K562 (cell line): ENCODE results near the gene TAL1. TPM values are rescaled to one million over a fixed set of nuclear protein-coding genes. Genes with fewer than 3 reads are reported as not detected.

ENCODE experiments used
- ATAC-seq: fragments of 200-7000 bp; cut with Tn5 transposase; 3 replicates; pipeline ENCODE4 v1.9.1; 2020; ENCODE audit warnings: moderate library complexity
- BruUV-seq: library from RNA; stranded (reverse); fragments of 400-500 nt; replicated peaks from 2 replicates; lab custom pipeline; 2021; lab: Mats Ljungman, UMichigan
- CTCF ChIA-PET: fragments of 300-600 bp; formaldehyde crosslinking; extraction: SDS; loops from one replicate; lab custom pipeline; 2021; ENCODE audit warnings: low intra/inter-chr PET ratio; lab: Yijun Ruan, JAX
- POLR2A ChIA-PET: fragments of 300-600, 350-650 bp; sonication (Branson Sonifier 250); formaldehyde crosslinking; extraction: SDS; loops from one replicate; lab custom pipeline; 2021; ENCODE audit warnings: antibody characterized with exemption, inconsistent platforms; lab: Yijun Ruan, JAX
- DNase-seq, 4 experiments: peaks; one replicate each; pipeline versions ENCODE4 v3.0.0 to v3.0.0-alpha.2; 2011 to 2018; ENCODE audit warnings: low spot score in 3 of 4, mixed read lengths in 3 of 4; ENCODE audit errors: extremely low read depth in 1 of 4
- FAIRE-seq: peaks from 2 replicates; lab custom pipeline; 2011; peaks lifted over from hg19 to GRCh38; lab: Jason Lieb, UNC
- H2AFZ ChIP-seq: 2 replicates; pipeline ENCODE4 v1.6.0; 2011; ENCODE audit warnings: low read depth, low read length, control low read depth, inconsistent platforms
- H3K27ac ChIP-seq: fragments of 200-600 bp; 3 replicates; pipeline ENCODE4 v1.8.0; 2011; ENCODE audit warnings: low read depth, mild to moderate bottlenecking, control low read depth, inconsistent platforms, low read length, moderate library complexity, mixed read lengths; ENCODE audit errors: extremely low read depth
- H3K27me3 ChIP-seq, 2 experiments: fragments of 300-600 bp in 1 of 2; 2 replicates in 1 of 2; 3 replicates in 1 of 2; pipeline versions ENCODE4 v1.6.0 to v1.8.0; 2011; ENCODE audit warnings: inconsistent platforms in 2 of 2, low read length in 2 of 2, mild to moderate bottlenecking in 1 of 2, mixed read lengths in 1 of 2, moderate library complexity in 1 of 2; ENCODE audit not compliant: control insufficient read depth in 2 of 2, insufficient read depth in 2 of 2
- H3K36me3 ChIP-seq: fragments of 300-600 bp; 3 replicates; pipeline ENCODE4 v1.8.0; 2011; ENCODE audit warnings: mild to moderate bottlenecking, low read length, inconsistent platforms; ENCODE audit not compliant: control insufficient read depth, insufficient read depth
- H3K4me1 ChIP-seq, 2 experiments: fragments of 200-600 bp in 1 of 2; replicated peaks in 1 of 2; 2 replicates in 1 of 2; 3 replicates in 1 of 2; pipeline versions ENCODE4 v1.5.1 to v1.8.0; 2011; ENCODE audit warnings: inconsistent platforms in 2 of 2, low read length in 2 of 2, mild to moderate bottlenecking in 1 of 2, mixed read lengths in 1 of 2, moderate library complexity in 1 of 2; ENCODE audit not compliant: control insufficient read depth in 2 of 2, insufficient read depth in 2 of 2
- H3K4me2 ChIP-seq: 2 replicates; pipeline ENCODE4 v1.6.1; 2011; ENCODE audit warnings: low read length, control low read depth, inconsistent platforms, mixed read lengths; ENCODE audit not compliant: insufficient read depth
- H3K4me3 ChIP-seq: fragments of 200-600 bp; sonication (generic), shearing (Covaris generic); 2 replicates; pipeline ENCODE4 v1.5.1; 2016; ENCODE audit warnings: control low read depth, inconsistent platforms
- H3K79me2 ChIP-seq: fragments of 200-600 bp; 3 replicates; pipeline ENCODE4 v1.8.0; 2011; ENCODE audit warnings: low read length, inconsistent platforms; ENCODE audit not compliant: control insufficient read depth, insufficient read depth
- H3K9ac ChIP-seq, 2 experiments: 2 replicates each; pipeline versions ENCODE4 v1.6.0 to v1.6.1; 2011; ENCODE audit warnings: low read depth in 2 of 2, low read length in 2 of 2, control low read depth in 1 of 2, inconsistent platforms in 1 of 2, mild to moderate bottlenecking in 1 of 2, mixed read lengths in 1 of 2; ENCODE audit not compliant: insufficient read depth in 1 of 2
- H3K9me1 ChIP-seq: one replicate; pipeline ENCODE4 v1.6.0; 2011; ENCODE audit warnings: inconsistent platforms, mild to moderate bottlenecking, low read length, moderate library complexity; ENCODE audit not compliant: control insufficient read depth, insufficient read depth
- H3K9me3 ChIP-seq: replicated peaks from 2 replicates; pipeline ENCODE4 v1.5.1; 2011; ENCODE audit warnings: low read depth, low read length, inconsistent platforms; ENCODE audit not compliant: control insufficient read depth, insufficient read depth
- H4K20me1 ChIP-seq: replicated peaks from 2 replicates; pipeline ENCODE4 v1.6.1; 2011; ENCODE audit warnings: low read length, inconsistent platforms, mixed read lengths; ENCODE audit not compliant: control insufficient read depth, insufficient read depth
- CHAMP1 ChIP-seq: fragments of 450-650 bp; IDR thresholded peaks from 2 replicates; pipeline ENCODE4 v1.6.1; 2016; ENCODE audit warnings: mild to moderate bottlenecking
- GATAD2B ChIP-seq: fragments of 450-650 bp; IDR thresholded peaks from 2 replicates; pipeline ENCODE4 v1.6.1; 2017; ENCODE audit warnings: mild to moderate bottlenecking, borderline replicate concordance
- HDAC6 ChIP-seq: IDR thresholded peaks from 2 replicates; pipeline ENCODE4 v1.6.1; 2012; ENCODE audit warnings: low read depth, mild to moderate bottlenecking, control low read depth, inconsistent platforms, low read length, moderate library complexity
- KDM4B ChIP-seq, 2 experiments: fragments of 450-650 bp in 1 of 2; sonication (generic) in 1 of 2; IDR thresholded peaks; 2 replicates each; pipeline ENCODE4 v1.6.1; 2016 to 2017; ENCODE audit warnings: borderline replicate concordance in 2 of 2, antibody characterized with exemption in 1 of 2, low read depth in 1 of 2, mild to moderate bottlenecking in 1 of 2
- KLF6 ChIP-seq: fragments of 250-450 bp; sonication (Bioruptor Pico); IDR thresholded peaks from 2 replicates; pipeline ENCODE4 v1.4.0; 2020; ENCODE audit warnings: mild to moderate bottlenecking, moderate library complexity, borderline replicate concordance
- MBD2 ChIP-seq: sonication (generic); IDR thresholded peaks from 2 replicates; pipeline ENCODE4 v1.6.1; 2016; ENCODE audit warnings: low read depth, borderline replicate concordance
- PCBP1 ChIP-seq: fragments of 200-400 bp; formaldehyde crosslinking; IDR thresholded peaks from 2 replicates; pipeline ENCODE4 v1.6.1; 2018; ENCODE audit warnings: mild to moderate bottlenecking, low read depth, low read length; ENCODE audit not compliant: poor library complexity, severe bottlenecking
- POLR2AphosphoS5 ChIP-seq: IDR thresholded peaks from 2 replicates; pipeline ENCODE4 v1.6.1; 2011; ENCODE audit warnings: mild to moderate bottlenecking, low read depth, low read length, moderate library complexity; ENCODE audit not compliant: control insufficient read depth, insufficient read depth
- SOX6 ChIP-seq: fragments of 450-650 bp; IDR thresholded peaks from 2 replicates; pipeline ENCODE4 v1.6.1; 2014; ENCODE audit warnings: mild to moderate bottlenecking
- SRSF9 ChIP-seq: fragments of 200-400 bp; formaldehyde crosslinking; IDR thresholded peaks from 2 replicates; pipeline ENCODE4 v1.6.1; 2017; ENCODE audit warnings: low read depth, low read length, borderline replicate concordance
- TEAD1 ChIP-seq, 2 experiments: fragments of 450-650 bp in 1 of 2; sonication (generic) in 1 of 2; formaldehyde crosslinking; IDR thresholded peaks; 2 replicates each; pipeline versions ENCODE4 v1.4.0 to v1.8.0; 2020 to 2022; ENCODE audit warnings: mild to moderate bottlenecking in 2 of 2, missing genetic modification reagents in 1 of 2
- U2AF1 ChIP-seq: fragments of 200-400 bp; formaldehyde crosslinking; optimal IDR thresholded peaks from 2 replicates; pipeline ENCODE3; 2017; ENCODE audit warnings: mild to moderate bottlenecking, low read depth, low read length, moderate library complexity
- ZC3H4 ChIP-seq: sonication (generic); formaldehyde crosslinking; IDR thresholded peaks from 2 replicates; pipeline ENCODE4 v1.9.0; 2021; ENCODE audit warnings: missing genetic modification reagents, borderline replicate concordance
- ZNF444 ChIP-seq: fragments of 250-450 bp; sonication (Bioruptor Pico); IDR thresholded peaks from 2 replicates; pipeline ENCODE4 v1.4.0; 2020; ENCODE audit warnings: mild to moderate bottlenecking, moderate library complexity
- ZNF707 ChIP-seq: fragments of 250-450 bp; sonication (Bioruptor Pico); conservative IDR thresholded peaks from 2 replicates; pipeline ENCODE4 v1.8.0; 2022; ENCODE audit warnings: inconsistent platforms, mild to moderate bottlenecking, moderate library complexity
- WGBS: fragments of 100-300 bp; shearing (Covaris generic); methylation state at CpG from one replicate; pipeline ENCODE4 v1.1.6; 2016; ENCODE audit warnings: low coverage, mixed read lengths; ENCODE audit not compliant: insufficient coverage; ENCODE audit errors: missing lambda C conversion rate; 5-methylcytosine and 5-hydroxymethylcytosine counted together
- in situ Hi-C: fragments of 300-500 bp; cut with MboI; formaldehyde crosslinking; loops from 4 replicates; pipeline ENCODE4 v1.15.0; 2018; ENCODE audit warnings: inconsistent platforms, mixed read lengths
- intact Hi-C: fragments of 100-400 bp; cut with micrococcal nuclease; formaldehyde crosslinking; loops from 2 replicates; pipeline ENCODE4 v1.14.2; 2022
- polyA plus RNA-seq, 8 experiments: library from polyadenylated mRNA; depleted of rRNA in 4 of 8; stranded (reverse) in 5 of 8; unstranded in 3 of 8; fragments of >200 nt; fragmentation: Nextera tagmentation in 2 of 8; fragmentation: Illumina TruSeq in 1 of 8; extraction: Ambion mirVana in 2 of 8; extraction: Trizol in 1 of 8; gene quantifications; 2 replicates each; pipeline versions ENCODE4 v1.2.1 to v1.2.3, GENCODE V29; 2011 to 2014; ENCODE audit warnings: inconsistent platforms in 1 of 8, missing spikeins in 1 of 8
- total RNA-seq, 7 experiments: library from RNA; depleted of rRNA in 6 of 7; stranded (reverse); fragments of >200 nt in 6 of 7; fragmentation: Illumina TruSeq in 2 of 7; extraction: Trizol in 2 of 7; gene quantifications; 2 replicates each; pipeline versions ENCODE4 v1.2.1 to v1.2.3, GENCODE V29; 2011 to 2021; ENCODE audit warnings: low replicate concordance in 1 of 7
- TF ChIP-seq, protein P1 (sequence below): fragments of 250-450 bp; sonication (Bioruptor Pico); IDR thresholded peaks from 2 replicates; pipeline ENCODE4 v1.9.0; 2021; ENCODE audit warnings: mild to moderate bottlenecking
- TF ChIP-seq, protein P2 (sequence below): fragments of 450-650 bp; IDR thresholded peaks from 2 replicates; pipeline ENCODE4 v1.6.1; 2016; ENCODE audit warnings: missing biosample characterization, missing genetic modification characterization

The TAL1 gene
- total and polyA plus RNA-seq, 9 of the 15 experiments (the other 6 are each of a cell fraction or from before 2014, with no cell fraction given): 18.5 to 106 (median 59.7) TPM

- in situ Hi-C loops (loop anchor here (10.0 kb wide), 2 partner anchors 245 to 525 kb away; no protein-coding TSS in a partner anchor), intact Hi-C loops (loop anchor here (1.0 to 10.0 kb wide), 11 partner anchors 15 to 532 kb away; partner anchors contain the start of genes CMPK1 and STIL)
- Histone ChIP-seq H3K79me2 (peaks cover 8% of the 10 kb centered on the region; the same call in 2 of the 3 replicates), H3K4me2 (peak overlapping the region; percentile 86), H3K27ac (peak overlapping the region; percentile 91), H3K36me3 (no peaks in the 10 kb centered on the region), H3K4me3 (peak overlapping the region; percentile 31), H3K9me3 (no peaks in the 10 kb centered on the region), H3K9ac (peak overlapping the region; percentile 63 to 80), H2AFZ (peak overlapping the region; percentile 77), H3K4me1 (peaks cover 46 to 62% of the 10 kb centered on the region in 2 experiments), H3K27me3 (no peaks in the 10 kb centered on the region), H3K9me1 (no peaks in the 10 kb centered on the region), H4K20me1 (no peaks in the 10 kb centered on the region)
- ATAC-seq (peak; percentile 2), FAIRE-seq (no peak), DNase-seq (peak in 2 of 4 experiments; percentile 32 to 72)
- ChIA-PET CTCF (interaction anchor here (0.6 to 3.8 kb wide), 6 partner anchors 82 to 288 kb away, joined by 3 to 28 read pairs (median 4); no protein-coding TSS in a partner anchor), POLR2A (interaction anchor here (0.5 to 7.1 kb wide), 16 partner anchors 10 to 530 kb away, joined by 3 to 65 read pairs (median 4); partner anchors contain the start of genes CYP4B1 and PDZK1IP1)
- 6% methylated on average over 3 of the region's 3 CpGs for WGBS
- BruUV-seq: no TSS peak
- TF ChIP-seq PCBP1 (no peak), POLR2AphosphoS5 (peak; percentile 50; the same call in 1 of the 2 replicates), HDAC6 (no peak), MBD2 (no peak), CHAMP1 (no peak), ZNF444 (CRISPR knock-in tag) (no peak), U2AF1 (no peak), KDM4B (IDR thresholded peaks at IDR 0.05; ENCODE audit: borderline replicate concordance in 2 of 2, low read depth in 1 of 2) (no peak), ZC3H4 (CRISPR knock-in tag) (no peak), KLF6 (CRISPR knock-in tag) (no peak), GATAD2B (no peak), TEAD1 (CRISPR knock-in tag; IDR thresholded peaks at IDR 0.05) (no peak), SRSF9 (no peak), SOX6 (peak; percentile 48), ZNF707 (0 out of 2 replicates have a peak, but pooled peaks have one; percentile 36)
- TF ChIP-seq, protein P1, sequence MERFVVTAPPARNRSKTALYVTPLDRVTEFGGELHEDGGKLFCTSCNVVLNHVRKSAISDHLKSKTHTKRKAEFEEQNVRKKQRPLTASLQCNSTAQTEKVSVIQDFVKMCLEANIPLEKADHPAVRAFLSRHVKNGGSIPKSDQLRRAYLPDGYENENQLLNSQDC (CRISPR knock-in tag): no peak
- TF ChIP-seq, protein P2, sequence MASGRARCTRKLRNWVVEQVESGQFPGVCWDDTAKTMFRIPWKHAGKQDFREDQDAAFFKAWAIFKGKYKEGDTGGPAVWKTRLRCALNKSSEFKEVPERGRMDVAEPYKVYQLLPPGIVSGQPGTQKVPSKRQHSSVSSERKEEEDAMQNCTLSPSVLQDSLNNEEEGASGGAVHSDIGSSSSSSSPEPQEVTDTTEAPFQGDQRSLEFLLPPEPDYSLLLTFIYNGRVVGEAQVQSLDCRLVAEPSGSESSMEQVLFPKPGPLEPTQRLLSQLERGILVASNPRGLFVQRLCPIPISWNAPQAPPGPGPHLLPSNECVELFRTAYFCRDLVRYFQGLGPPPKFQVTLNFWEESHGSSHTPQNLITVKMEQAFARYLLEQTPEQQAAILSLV: no peak
Observed at GRCh38 chr1:47179988-47180563, 51.9 kb downstream of the TAL1 start.
